Measurements from ENCODE around the gene DICER1.

GRCh38 chr14:95184413-95184790, 27.1 kb upstream of the DICER1 start:
- TF ChIP-seq, protein P1, sequence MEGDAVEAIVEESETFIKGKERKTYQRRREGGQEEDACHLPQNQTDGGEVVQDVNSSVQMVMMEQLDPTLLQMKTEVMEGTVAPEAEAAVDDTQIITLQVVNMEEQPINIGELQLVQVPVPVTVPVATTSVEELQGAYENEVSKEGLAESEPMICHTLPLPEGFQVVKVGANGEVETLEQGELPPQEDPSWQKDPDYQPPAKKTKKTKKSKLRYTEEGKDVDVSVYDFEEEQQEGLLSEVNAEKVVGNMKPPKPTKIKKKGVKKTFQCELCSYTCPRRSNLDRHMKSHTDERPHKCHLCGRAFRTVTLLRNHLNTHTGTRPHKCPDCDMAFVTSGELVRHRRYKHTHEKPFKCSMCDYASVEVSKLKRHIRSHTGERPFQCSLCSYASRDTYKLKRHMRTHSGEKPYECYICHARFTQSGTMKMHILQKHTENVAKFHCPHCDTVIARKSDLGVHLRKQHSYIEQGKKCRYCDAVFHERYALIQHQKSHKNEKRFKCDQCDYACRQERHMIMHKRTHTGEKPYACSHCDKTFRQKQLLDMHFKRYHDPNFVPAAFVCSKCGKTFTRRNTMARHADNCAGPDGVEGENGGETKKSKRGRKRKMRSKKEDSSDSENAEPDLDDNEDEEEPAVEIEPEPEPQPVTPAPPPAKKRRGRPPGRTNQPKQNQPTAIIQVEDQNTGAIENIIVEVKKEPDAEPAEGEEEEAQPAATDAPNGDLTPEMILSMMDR (IDR thresholded peaks at IDR 0.05): no peak
- no peak for TF ChIP-seq POLR2A (IDR thresholded peaks at IDR 0.05)

Measured in Peyer's patch (tissue), 4 donors.